ENCODE data around the gene KIAA1549. TPM values are rescaled to one million over a fixed set of nuclear protein-coding genes. Genes with fewer than 3 reads are reported as not detected.

Gene KIAA1549
- total RNA-seq, 1 donor from 2014 or later = 5.2 TPM

GRCh38 chr7:138918756-138919155 is 62.4 kb downstream of the KIAA1549 start:
- intact Hi-C loops (cut with DNase I) = no loop called here
- ATAC-seq (no peak), DNase-seq (ENCODE audit: low spot score) (no peak)

GRCh38 chr7:138918176-138918575 is 63.0 kb downstream of the KIAA1549 start:
- ATAC-seq (no peak), DNase-seq (ENCODE audit: low spot score) (no peak)
- intact Hi-C loops (cut with DNase I) = no loop called here

- ATAC-seq (no peak), DNase-seq (ENCODE audit: low spot score) (no peak)
- intact Hi-C loops (cut with DNase I) = no loop called here
These were observed 63.4 kb downstream of the KIAA1549 start for GRCh38 chr7:138917771-138918170.

GRCh38 chr7:138916731-138917130 is 64.5 kb downstream of the KIAA1549 start:
- DNase-seq (ENCODE audit: low spot score) = no peak
- no peak for ATAC-seq

GRCh38 chr7:138916275-138916674 is 64.9 kb downstream of the KIAA1549 start:
- intact Hi-C loops (cut with DNase I) = no loop called here
- DNase-seq (ENCODE audit: low spot score) = no peak
- no peak for ATAC-seq

More at GRCh38 chr7:138916731-138917130, 64.5 kb downstream of the KIAA1549 start:
- intact Hi-C loops (cut with DNase I) = no loop called here

GRCh38 chr7:138913783-138914182 is 67.4 kb downstream of the KIAA1549 start:
- ATAC-seq (no peak), DNase-seq (ENCODE audit: low spot score) (no peak)
- intact Hi-C loops (cut with DNase I) = no loop called here

- DNase-seq (ENCODE audit: low spot score) (no peak), ATAC-seq (no peak)
- intact Hi-C loops (cut with DNase I) = no loop called here
These were observed 70.2 kb downstream of the KIAA1549 start for GRCh38 chr7:138911007-138911406.

GRCh38 chr7:138907850-138908249 is 73.3 kb downstream of the KIAA1549 start:
- DNase-seq (ENCODE audit: low spot score) (no peak), ATAC-seq (peak; percentile 65)
- intact Hi-C loops (cut with DNase I) = no loop called here

GRCh38 chr7:138907201-138907847 is 73.9 kb downstream of the KIAA1549 start:
- ATAC-seq (peak; percentile 61), DNase-seq (ENCODE audit: low spot score) (no peak)
- intact Hi-C loops (cut with DNase I) = no loop called here

- DNase-seq (ENCODE audit: low spot score) (no peak), ATAC-seq (no peak)
- intact Hi-C loops (cut with DNase I) = no loop called here
These were observed 77.2 kb downstream of the KIAA1549 start for GRCh38 chr7:138903859-138904435.

GRCh38 chr7:138903186-138903820 is 77.9 kb downstream of the KIAA1549 start:
- no peak for ATAC-seq
- intact Hi-C loops (cut with DNase I) = no loop called here
- DNase-seq (ENCODE audit: low spot score) = no peak

- intact Hi-C loops (cut with DNase I) = no loop called here
- ATAC-seq (no peak), DNase-seq (ENCODE audit: low spot score) (no peak)
These were observed 79.0 kb downstream of the KIAA1549 start for GRCh38 chr7:138902161-138902560.

- no peak for DNase-seq (ENCODE audit: low spot score)
- ATAC-seq = no peak
- intact Hi-C loops (cut with DNase I) = no loop called here
These were observed 81.0 kb downstream of the KIAA1549 start for GRCh38 chr7:138900035-138900828.

GRCh38 chr7:138898802-138899201 is 82.4 kb downstream of the KIAA1549 start:
- intact Hi-C loops (cut with DNase I) = no loop called here
- ATAC-seq (no peak), DNase-seq (ENCODE audit: low spot score) (no peak)

- intact Hi-C loops (cut with DNase I) = no loop called here
- no peak for ATAC-seq
- no peak for DNase-seq (ENCODE audit: low spot score)
These were observed 82.9 kb downstream of the KIAA1549 start for GRCh38 chr7:138898255-138898654.

GRCh38 chr7:138895679-138896078 is 85.5 kb downstream of the KIAA1549 start:
- DNase-seq (ENCODE audit: low spot score) (no peak), ATAC-seq (no peak)
- intact Hi-C loops (cut with DNase I) = no loop called here

- intact Hi-C loops (cut with DNase I) = no loop called here
- DNase-seq (ENCODE audit: low spot score) = no peak
- no peak for ATAC-seq
These were observed 87.9 kb downstream of the KIAA1549 start for GRCh38 chr7:138893258-138893657.

GRCh38 chr7:138892812-138893211 is 88.4 kb downstream of the KIAA1549 start:
- intact Hi-C loops (cut with DNase I) = no loop called here
- ATAC-seq (no peak), DNase-seq (ENCODE audit: low spot score) (no peak)

GRCh38 chr7:138892006-138892630 is 89.1 kb downstream of the KIAA1549 start:
- intact Hi-C loops (cut with DNase I) = no loop called here
- DNase-seq (ENCODE audit: low spot score) (no peak), ATAC-seq (no peak)
